Vagina (tissue), 2 donors: ENCODE results near the gene ZBTB20. TPM values are rescaled to one million over a fixed set of nuclear protein-coding genes. Genes with fewer than 3 reads are reported as not detected.

Experiments
- DNase-seq, 2 donors: peaks; one replicate each; pipeline ENCODE4 v3.0.0-alpha.2; 2017; ENCODE audit errors: extremely low spot score in 2 of 2
- H3K27ac ChIP-seq: fragments of 200-600 bp; sonication (generic); one replicate; pipeline ENCODE4 v1.5.1; 2019
- H3K27me3 ChIP-seq: fragments of 200-600 bp; sonication (generic); one replicate; pipeline ENCODE4 v1.5.1; 2019
- H3K36me3 ChIP-seq, 2 donors: fragments of 200-600 bp; sonication (generic); one replicate each; pipeline ENCODE4 v1.5.1; 2017 to 2019
- H3K4me1 ChIP-seq: fragments of 200-600 bp; sonication (generic); one replicate; pipeline ENCODE4 v1.5.1; 2019
- H3K4me3 ChIP-seq, 2 donors: fragments of 200-600 bp; sonication (generic); 1 replicate in 1 of 2; 2 replicates in 1 of 2; pipeline ENCODE4 v1.5.1; 2016 to 2019
- H3K9me3 ChIP-seq: fragments of 200-600 bp; sonication (generic); one replicate; pipeline ENCODE4 v1.5.1; 2019
- POLR2A ChIP-seq, 2 donors: fragments of 450-650 bp; IDR thresholded peaks; one replicate each; pipeline ENCODE4 v1.6.1; 2017; ENCODE audit warnings: antibody characterized with exemption in 2 of 2, mild to moderate bottlenecking in 2 of 2, moderate library complexity in 2 of 2
- POLR2AphosphoS5 ChIP-seq, 2 donors: sonication (generic); formaldehyde crosslinking; IDR thresholded peaks; one replicate each; pipeline ENCODE4 v1.9.0; 2017; ENCODE audit warnings: antibody characterized with exemption in 2 of 2, mild to moderate bottlenecking in 2 of 2, low read depth in 1 of 2; ENCODE audit not compliant: insufficient read depth in 1 of 2
- intact Hi-C: fragments of 100-400 bp; cut with DNase I; formaldehyde crosslinking; loops from one replicate; pipeline ENCODE4 v1.15.1; 2023
- total RNA-seq: library from RNA; depleted of rRNA; stranded (reverse); fragments of >200 nt; gene quantifications from one replicate; pipeline ENCODE4 v1.2.3, GENCODE V29; 2016
- TF ChIP-seq, protein P1 (sequence below), 3 experiments: fragments of 450-650 bp in 2 of 3; fragments of 200-600 bp in 1 of 3; sonication (generic) in 1 of 3; IDR thresholded peaks; one replicate each; pipeline ENCODE4 v1.5.1; 2017 to 2019; ENCODE audit warnings: antibody characterized with exemption in 3 of 3, mild to moderate bottlenecking in 2 of 3, moderate library complexity in 2 of 3

ZBTB20 gene
- total RNA-seq, 1 donor from 2014 or later, result 64.8 TPM

DNA sequence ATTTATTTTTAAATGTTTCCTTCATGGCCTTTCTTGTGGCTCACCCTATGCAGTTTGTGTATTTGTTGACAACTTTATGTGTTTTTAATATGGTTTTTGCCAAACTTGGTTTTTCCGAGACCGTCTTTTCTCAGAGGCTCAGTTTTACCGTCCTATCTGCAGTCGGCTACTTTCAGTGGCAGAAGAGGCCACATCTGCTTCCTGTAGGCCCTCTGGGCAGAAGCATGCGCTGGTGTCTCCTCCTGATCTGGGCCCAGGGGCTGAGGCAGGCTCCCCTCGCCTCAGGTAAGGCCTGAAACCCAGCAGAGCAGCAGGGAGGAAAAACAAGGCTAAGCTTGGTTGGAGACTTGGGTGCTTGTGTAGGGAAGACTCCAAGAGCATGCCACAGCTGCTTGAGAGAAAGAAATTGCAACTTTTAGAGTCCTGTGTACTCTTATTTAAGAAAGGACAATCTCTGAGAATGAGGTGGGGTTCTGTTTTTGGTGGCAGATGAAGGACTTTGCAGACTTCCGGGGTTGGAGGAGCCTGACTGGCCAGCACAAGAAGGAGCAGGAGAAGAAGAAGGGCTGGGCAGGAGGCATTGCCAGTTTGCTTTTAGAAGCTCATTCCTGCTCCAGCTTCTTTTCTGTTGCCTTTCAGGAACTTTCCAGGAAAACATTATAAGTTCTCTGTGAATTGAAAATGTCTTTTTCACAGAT is 853.1 kb downstream of the ZBTB20 start, which contains the start of gene TIGIT:
Gene TIGIT (plus strand): TSS at position 191 of the 698 bp plus-strand sequence. CDS start 34 bp downstream, at position 225.
- DNase-seq, result no peak
- Histone ChIP-seq H3K27ac (no peak within 1 kb of the TSS), H3K9me3 (no peaks in the 10 kb centered on the region), H3K4me1 (no peaks in the 10 kb centered on the region), H3K36me3 (no peaks in the 10 kb centered on the region), H3K4me3 (no peak within 1 kb of the TSS), H3K27me3 (no peaks in the 10 kb centered on the region)
- intact Hi-C loops, result loop anchor here (5.0 kb wide), 1 partner anchor 168 kb away; no protein-coding TSS in a partner anchor
- TF ChIP-seq, protein P1, sequence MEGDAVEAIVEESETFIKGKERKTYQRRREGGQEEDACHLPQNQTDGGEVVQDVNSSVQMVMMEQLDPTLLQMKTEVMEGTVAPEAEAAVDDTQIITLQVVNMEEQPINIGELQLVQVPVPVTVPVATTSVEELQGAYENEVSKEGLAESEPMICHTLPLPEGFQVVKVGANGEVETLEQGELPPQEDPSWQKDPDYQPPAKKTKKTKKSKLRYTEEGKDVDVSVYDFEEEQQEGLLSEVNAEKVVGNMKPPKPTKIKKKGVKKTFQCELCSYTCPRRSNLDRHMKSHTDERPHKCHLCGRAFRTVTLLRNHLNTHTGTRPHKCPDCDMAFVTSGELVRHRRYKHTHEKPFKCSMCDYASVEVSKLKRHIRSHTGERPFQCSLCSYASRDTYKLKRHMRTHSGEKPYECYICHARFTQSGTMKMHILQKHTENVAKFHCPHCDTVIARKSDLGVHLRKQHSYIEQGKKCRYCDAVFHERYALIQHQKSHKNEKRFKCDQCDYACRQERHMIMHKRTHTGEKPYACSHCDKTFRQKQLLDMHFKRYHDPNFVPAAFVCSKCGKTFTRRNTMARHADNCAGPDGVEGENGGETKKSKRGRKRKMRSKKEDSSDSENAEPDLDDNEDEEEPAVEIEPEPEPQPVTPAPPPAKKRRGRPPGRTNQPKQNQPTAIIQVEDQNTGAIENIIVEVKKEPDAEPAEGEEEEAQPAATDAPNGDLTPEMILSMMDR (IDR thresholded peaks at IDR 0.05), result no peak
- no peak for TF ChIP-seq POLR2A (IDR thresholded peaks at IDR 0.05)
- no peak for TF ChIP-seq POLR2AphosphoS5 (IDR thresholded peaks at IDR 0.05; ENCODE audit: insufficient read depth in 1 of 2, low read depth in 1 of 2)

DNA sequence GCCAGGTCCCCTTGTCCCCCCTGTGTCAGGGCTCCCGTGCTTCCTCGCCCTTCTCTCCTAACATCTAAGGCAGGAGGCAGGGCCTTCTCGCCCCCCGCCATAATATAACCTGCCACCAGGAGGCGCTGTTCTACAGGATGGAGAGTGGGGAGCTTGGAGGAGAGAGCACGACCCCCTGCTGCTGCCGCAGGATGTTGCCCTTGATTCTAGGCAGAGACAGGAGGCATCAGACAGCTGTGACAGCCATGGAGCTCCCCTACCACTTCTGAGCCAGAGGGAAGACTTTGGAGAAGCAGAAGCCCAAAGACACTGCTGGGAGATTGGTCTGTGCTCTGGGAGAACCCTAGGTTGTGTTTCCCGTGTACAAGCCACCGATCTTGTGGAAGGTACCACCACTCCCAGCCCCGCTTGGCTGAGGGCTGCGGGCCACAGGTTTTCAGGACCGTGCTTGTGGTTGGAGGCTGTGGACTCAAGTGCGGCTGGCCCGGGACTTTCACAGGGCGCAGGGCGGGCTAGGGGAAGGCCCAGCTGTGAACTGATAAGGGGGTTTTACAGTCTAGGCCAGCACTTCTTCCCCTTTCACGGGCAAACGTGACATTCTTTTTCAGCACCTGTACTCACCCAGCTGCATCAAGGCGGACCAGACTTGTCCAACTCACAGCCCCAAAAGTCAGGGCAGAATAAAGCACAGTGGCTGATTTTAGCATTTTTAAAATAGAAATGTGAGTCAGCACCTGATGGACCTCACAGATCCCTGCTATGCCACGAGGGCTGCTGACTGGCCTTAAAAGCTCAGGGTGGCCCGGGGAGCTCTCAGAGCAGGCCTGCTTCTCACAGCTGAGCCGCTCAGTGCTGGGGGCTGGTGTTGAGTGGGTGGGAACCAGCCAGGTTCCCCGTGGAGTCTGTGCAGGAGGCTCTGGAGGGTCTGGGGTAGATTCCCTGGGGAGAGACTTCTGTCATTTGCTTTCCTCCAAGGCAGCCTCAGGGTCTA is 855.9 kb downstream of the ZBTB20 start:
- Histone ChIP-seq H3K36me3 (no peaks in the 10 kb centered on the region), H3K4me3 (no peak overlapping the region), H3K27me3 (no peaks in the 10 kb centered on the region), H3K27ac (peak overlapping the region; percentile 30), H3K9me3 (no peaks in the 10 kb centered on the region), H3K4me1 (no peaks in the 10 kb centered on the region)
- TF ChIP-seq, protein P1 (IDR thresholded peaks at IDR 0.05), result peak; percentile 38 to 59 (median 45)
- no peak for TF ChIP-seq POLR2A (IDR thresholded peaks at IDR 0.05)
- no peak for TF ChIP-seq POLR2AphosphoS5 (IDR thresholded peaks at IDR 0.05; ENCODE audit: insufficient read depth in 1 of 2, low read depth in 1 of 2)
- no peak for DNase-seq
- intact Hi-C loops, result loop anchor here (5.0 kb wide), 1 partner anchor 171 kb away; no protein-coding TSS in a partner anchor

DNA sequence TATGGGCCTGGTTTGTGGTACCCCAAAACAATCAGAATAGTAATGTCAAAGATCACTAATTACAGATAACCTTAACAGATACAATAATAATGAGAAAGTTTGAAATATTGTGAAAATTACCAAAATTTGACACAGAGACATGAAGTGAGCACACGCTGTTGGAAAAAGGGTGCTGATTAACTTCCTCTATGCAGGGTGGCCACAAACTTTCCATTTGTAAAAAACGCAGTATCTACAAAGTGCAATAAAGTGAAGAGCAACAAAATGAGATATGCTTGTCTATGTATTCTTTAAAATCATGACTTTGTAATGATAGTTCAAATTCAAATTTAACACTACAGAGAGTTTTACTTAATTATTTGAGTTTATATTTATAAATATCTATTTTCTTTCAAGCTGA is 860.8 kb downstream of the ZBTB20 start:
- Histone ChIP-seq H3K27ac (no peak overlapping the region), H3K9me3 (no peaks in the 10 kb centered on the region), H3K36me3 (no peaks in the 10 kb centered on the region), H3K27me3 (no peaks in the 10 kb centered on the region), H3K4me3 (no peak overlapping the region), H3K4me1 (no peaks in the 10 kb centered on the region)
- no peak for TF ChIP-seq POLR2A (IDR thresholded peaks at IDR 0.05)
- no peak for TF ChIP-seq POLR2AphosphoS5 (IDR thresholded peaks at IDR 0.05; ENCODE audit: insufficient read depth in 1 of 2, low read depth in 1 of 2)
- TF ChIP-seq, protein P1 (IDR thresholded peaks at IDR 0.05), result no peak
- intact Hi-C loops, result no loop called here
- DNase-seq, result no peak

DNA sequence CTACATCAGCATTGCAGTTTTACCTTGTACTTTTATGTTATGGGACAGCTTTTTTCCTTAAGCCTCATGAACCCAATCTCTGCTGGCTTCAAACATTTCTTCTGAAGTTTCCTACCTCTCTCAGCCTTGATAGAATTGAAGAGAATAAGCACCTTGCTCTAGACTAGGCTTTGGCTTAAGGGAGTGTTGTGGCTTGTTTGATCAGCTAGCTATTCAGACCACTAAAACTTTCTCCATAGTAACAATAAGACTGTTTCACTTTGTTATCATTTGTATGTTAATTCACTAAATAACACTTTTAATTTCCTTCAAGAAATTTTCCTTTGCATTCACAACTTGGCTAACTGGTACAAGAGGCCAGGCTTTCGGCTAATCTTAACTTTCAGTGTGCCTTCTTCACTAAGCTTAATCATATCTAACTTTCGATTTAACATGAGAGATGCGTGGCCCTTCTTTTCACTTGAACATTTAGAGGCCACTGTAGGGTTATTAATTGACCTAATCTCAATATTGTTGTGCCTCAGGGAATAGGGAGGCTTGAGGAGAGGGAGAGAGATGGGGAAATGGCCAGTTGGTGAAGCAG is 861.3 kb downstream of the ZBTB20 start:
- TF ChIP-seq POLR2A (IDR thresholded peaks at IDR 0.05) (no peak), POLR2AphosphoS5 (IDR thresholded peaks at IDR 0.05; ENCODE audit: insufficient read depth in 1 of 2, low read depth in 1 of 2) (no peak)
- TF ChIP-seq, protein P1 (IDR thresholded peaks at IDR 0.05), result no peak
- no peak for DNase-seq
- Histone ChIP-seq H3K4me1 (no peaks in the 10 kb centered on the region), H3K9me3 (no peaks in the 10 kb centered on the region), H3K27me3 (no peaks in the 10 kb centered on the region), H3K4me3 (no peak overlapping the region), H3K36me3 (no peaks in the 10 kb centered on the region), H3K27ac (no peak overlapping the region)
- intact Hi-C loops, result no loop called here
